Rectal smooth muscle tissue (tissue), 1 donor: ENCODE measurements around the gene CCDC38.

Experiments
- H3K27ac ChIP-seq: one replicate; pipeline ENCODE4 v1.7.0; 2013; ENCODE audit warnings: low read depth, low read length, inconsistent platforms
- H3K27me3 ChIP-seq: one replicate; pipeline ENCODE4 v1.7.0; 2013; ENCODE audit warnings: low read length; ENCODE audit not compliant: control insufficient read depth, insufficient read depth
- H3K36me3 ChIP-seq: one replicate; pipeline ENCODE4 v1.7.0; 2013; ENCODE audit warnings: low read length; ENCODE audit not compliant: control insufficient read depth, insufficient read depth
- H3K4me1 ChIP-seq: one replicate; pipeline ENCODE4 v1.7.0; 2013; ENCODE audit warnings: low read length; ENCODE audit not compliant: control insufficient read depth, insufficient read depth
- H3K4me3 ChIP-seq: one replicate; pipeline ENCODE4 v1.7.0; 2013; ENCODE audit warnings: low read length
- H3K9ac ChIP-seq: one replicate; pipeline ENCODE4 v1.7.0; 2013; ENCODE audit warnings: low read length

The CCDC38 gene

GRCh38 chr12:95837240-95838038, 105.0 kb downstream of the CCDC38 start:
- H3K9ac ChIP-seq: no peak overlapping the region

DNA sequence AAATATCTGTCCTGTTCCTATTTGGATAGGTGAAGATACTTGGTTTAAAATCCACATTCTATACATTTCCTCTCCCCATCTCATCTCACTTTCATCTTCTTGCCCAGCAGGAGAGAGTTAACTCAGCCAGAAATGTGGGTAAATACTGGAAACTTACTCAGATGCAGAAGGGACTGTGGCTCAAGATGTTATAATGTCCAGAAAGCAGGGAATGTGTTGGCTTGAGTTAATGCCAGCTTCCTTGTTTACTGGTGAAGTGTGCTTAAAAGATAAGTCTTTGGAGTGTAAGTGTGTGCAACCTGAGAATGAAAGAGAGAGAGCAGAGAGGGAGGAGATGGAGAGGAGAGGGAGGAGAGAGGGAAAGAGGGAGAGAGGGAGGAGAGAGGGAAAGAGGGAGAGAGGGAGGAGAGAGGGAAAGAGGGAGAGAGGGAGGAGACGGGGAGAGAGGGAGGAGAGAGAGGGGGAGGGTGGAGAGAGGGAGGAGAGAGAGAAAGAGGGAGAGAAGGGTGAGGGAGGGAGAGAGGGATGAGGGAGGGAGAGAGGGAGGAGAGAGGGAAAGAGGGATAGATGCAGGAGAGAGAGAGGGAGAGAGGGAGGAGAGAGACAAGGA, 105.7 kb downstream of the CCDC38 start:
- Histone ChIP-seq H3K27me3 (no peaks in the 10 kb centered on the region), H3K9ac (no peak overlapping the region), H3K27ac (no peak overlapping the region), H3K4me1 (no peaks in the 10 kb centered on the region), H3K36me3 (no peaks in the 10 kb centered on the region), H3K4me3 (no peak overlapping the region)

More at GRCh38 chr12:95837240-95838038, 105.0 kb downstream of the CCDC38 start:
- Histone ChIP-seq H3K27me3 (no peaks in the 10 kb centered on the region), H3K36me3 (no peaks in the 10 kb centered on the region), H3K4me1 (no peaks in the 10 kb centered on the region), H3K27ac (no peak overlapping the region), H3K4me3 (no peak overlapping the region)

DNA sequence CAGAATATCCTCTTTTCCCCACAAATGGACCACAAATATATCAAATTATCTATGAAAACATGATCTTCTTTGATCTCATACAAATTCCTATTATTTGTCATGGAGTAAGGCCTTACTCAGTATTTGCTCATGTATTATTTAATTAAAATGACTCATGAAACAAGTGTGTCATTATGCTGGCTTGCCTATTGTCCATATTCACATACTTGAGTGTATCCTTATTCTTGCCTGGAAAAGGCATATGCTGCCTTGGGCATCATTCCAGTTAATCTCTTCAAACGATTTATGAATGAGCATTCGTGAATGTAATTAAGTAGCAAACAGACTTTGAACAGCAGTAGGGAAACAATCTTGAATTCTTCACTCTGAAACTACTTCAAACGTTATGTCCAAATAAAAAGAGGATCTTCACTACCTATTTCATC, 106.2 kb downstream of the CCDC38 start:
- H3K27ac ChIP-seq: no peak overlapping the region
- no peak overlapping the region for H3K4me3 ChIP-seq
- no peaks in the 10 kb centered on the region for H3K4me1 ChIP-seq
- H3K27me3 ChIP-seq: no peaks in the 10 kb centered on the region
- H3K9ac ChIP-seq: no peak overlapping the region
- no peaks in the 10 kb centered on the region for H3K36me3 ChIP-seq

DNA sequence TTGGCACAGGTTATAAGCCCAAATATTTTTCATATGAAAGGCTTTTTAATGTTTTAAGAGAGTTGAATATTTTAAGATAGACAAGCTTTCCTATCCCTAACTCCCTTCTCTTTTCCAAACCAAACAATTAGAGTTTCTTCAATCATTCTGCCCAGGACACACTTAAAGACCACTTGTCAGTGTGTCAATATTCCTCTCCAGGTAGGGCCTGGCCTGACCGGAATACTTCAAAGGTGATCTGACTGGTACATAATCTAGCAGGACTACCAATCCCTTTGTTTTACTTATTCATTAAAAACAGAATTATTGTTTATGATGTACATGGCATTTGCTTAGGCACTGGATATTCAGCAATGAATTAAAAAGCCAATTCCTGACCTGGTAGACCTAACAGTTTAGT, 107.8 kb downstream of the CCDC38 start:
- Histone ChIP-seq H3K9ac (no peak overlapping the region), H3K27ac (no peak overlapping the region), H3K4me1 (no peaks in the 10 kb centered on the region), H3K27me3 (no peaks in the 10 kb centered on the region), H3K36me3 (no peaks in the 10 kb centered on the region), H3K4me3 (no peak overlapping the region)

DNA sequence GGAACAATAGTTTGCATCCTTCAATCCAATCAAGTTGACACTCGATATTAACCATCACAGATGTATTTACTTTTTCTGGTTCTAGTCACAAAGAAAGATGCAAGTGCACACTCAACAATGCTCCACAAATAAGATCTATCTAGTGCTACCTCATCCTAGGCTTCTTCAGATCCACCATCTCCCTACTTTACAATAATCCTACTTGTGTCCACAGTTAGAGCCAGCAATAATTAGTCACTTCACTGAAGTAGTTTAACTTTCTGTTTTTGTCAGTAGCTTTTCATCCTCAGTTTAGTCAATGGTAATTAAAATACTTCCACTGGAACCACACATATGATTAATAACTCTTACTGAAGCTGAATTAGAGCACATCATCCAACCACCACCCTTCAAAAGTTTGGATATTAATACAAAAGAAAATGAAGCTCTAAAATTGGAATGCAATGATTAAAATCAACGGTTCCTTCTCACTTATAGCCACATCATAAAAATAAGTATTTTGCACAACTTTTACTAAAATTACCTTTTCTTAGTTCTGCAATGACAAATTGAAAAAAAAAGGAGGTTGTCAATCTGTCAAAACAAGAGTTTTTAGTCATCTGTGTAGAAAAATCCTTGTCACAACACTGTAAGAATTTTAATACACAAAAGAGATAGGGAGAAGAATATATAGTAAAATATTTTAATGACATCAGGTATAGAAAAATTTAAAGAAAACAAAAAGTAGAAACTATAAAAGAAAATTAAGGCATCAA, 111.9 kb downstream of the CCDC38 start:
- H3K27ac ChIP-seq: no peak overlapping the region
- H3K9ac ChIP-seq: no peak overlapping the region
- H3K36me3 ChIP-seq: no peaks in the 10 kb centered on the region

DNA sequence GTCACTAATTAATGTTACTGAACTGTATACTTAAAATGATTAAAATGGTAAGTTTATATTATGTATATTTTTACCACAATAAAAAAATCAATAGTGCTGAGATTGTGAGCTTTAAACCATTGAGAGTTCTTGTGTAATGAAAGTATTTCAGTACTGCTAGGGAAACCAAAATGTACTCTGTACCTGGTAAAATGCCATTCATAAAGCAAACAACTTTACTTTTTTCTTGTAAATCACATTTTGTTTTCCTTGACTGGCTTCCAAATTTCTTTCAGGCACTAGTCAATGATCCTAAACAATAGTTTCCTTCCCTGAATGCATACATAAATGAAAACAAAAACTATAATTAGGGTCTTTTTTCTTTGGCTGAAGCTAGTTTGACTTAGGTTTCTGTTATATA, 113.0 kb downstream of the CCDC38 start:
- no peak overlapping the region for H3K27ac ChIP-seq
- no peaks in the 10 kb centered on the region for H3K4me1 ChIP-seq

More for the DNA sequence above, 111.9 kb downstream of the CCDC38 start:
- no peaks in the 10 kb centered on the region for H3K4me1 ChIP-seq
- no peak overlapping the region for H3K4me3 ChIP-seq
- no peaks in the 10 kb centered on the region for H3K27me3 ChIP-seq

DNA sequence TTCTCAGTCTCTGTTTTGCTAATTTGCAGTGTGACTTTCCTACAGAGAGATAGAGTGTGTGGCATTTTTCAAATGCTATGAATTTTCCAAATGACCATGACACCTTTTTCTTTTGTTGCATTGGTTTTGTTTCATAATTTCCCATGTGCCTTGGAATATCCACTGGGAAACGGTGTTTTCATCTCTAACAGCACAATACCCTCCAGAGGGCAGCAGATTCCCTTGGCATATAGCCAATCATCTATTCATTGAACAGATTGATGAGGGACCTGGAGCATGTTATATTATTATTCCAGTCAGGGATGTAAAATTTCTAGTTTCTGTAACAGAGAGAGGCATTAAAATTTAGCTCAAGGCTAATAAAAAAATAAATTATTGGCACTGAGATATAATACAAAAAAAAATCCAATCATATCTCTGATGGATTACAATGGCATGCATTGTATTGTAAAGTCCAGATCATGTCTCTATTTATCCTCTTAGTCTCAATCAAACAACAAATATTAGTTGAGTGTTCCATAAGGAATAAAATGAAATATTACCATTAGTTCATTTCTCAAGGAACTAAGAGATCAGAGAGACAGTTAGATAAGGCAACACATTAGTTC, 122.2 kb downstream of the CCDC38 start:
- no peaks in the 10 kb centered on the region for H3K36me3 ChIP-seq
- peaks cover 3% of the 10 kb centered on the region for H3K4me1 ChIP-seq
- no peak overlapping the region for H3K27ac ChIP-seq
- H3K27me3 ChIP-seq: no peaks in the 10 kb centered on the region
- H3K9ac ChIP-seq: no peak overlapping the region
- H3K4me3 ChIP-seq: no peak overlapping the region

More for the DNA sequence above, 113.0 kb downstream of the CCDC38 start:
- Histone ChIP-seq H3K27me3 (no peaks in the 10 kb centered on the region), H3K36me3 (no peaks in the 10 kb centered on the region), H3K4me3 (no peak overlapping the region), H3K9ac (no peak overlapping the region)
